ENCODE data around the gene XRRA1.
"Not testable (repeated sequence)": the region's sequence is repeated elsewhere in the genome, so short reads cannot be mapped to it uniquely, and the experiment has no call there.

The XRRA1 gene

GRCh38 chr11:74948898-74949752 lies at the start of gene XRRA1, which contains the start of gene SPCS2:
TSS of gene XRRA1 (minus strand) at chr11:74949091. CDS start at chr11:74940878, 8,213 bp downstream.
TSS of gene SPCS2 (plus strand) at chr11:74949266. CDS start at chr11:74949286, 20 bp downstream.
- H3K27me3 Mint-ChIP-seq, result no peaks in the 10 kb centered on the region
- peaks cover 54% of the 10 kb centered on the region for H3K36me3 Mint-ChIP-seq (ENCODE audit: low read depth)
- H3K4me1 Mint-ChIP-seq (ENCODE audit: low read depth), result peaks cover 49% of the 10 kb centered on the region
- intact Hi-C loops (cut with micrococcal nuclease), result loop anchor here (2.0 kb wide), 1 partner anchor 40 kb away; the partner anchor contains the start of gene NEU3
- H3K4me3 Mint-ChIP-seq, result peak within 1 kb of the TSS; percentile 85
- H3K9me3 Mint-ChIP-seq, result no peaks in the 10 kb centered on the region
- H3K27ac Mint-ChIP-seq, result peak within 1 kb of the TSS; percentile 96

GRCh38 chr11:74992852-74993251 lies 44.0 kb upstream of the XRRA1 start:
- Mint-ChIP-seq H3K27me3 (no peaks in the 10 kb centered on the region), H3K4me3 (no peak overlapping the region), H3K36me3 (ENCODE audit: low read depth) (peaks cover 67% of the 10 kb centered on the region), H3K9me3 (no peaks in the 10 kb centered on the region), H3K27ac (no peak overlapping the region), H3K4me1 (ENCODE audit: low read depth) (peaks cover 33% of the 10 kb centered on the region)
- intact Hi-C loops (cut with micrococcal nuclease), result no loop called here

- intact Hi-C loops (cut with micrococcal nuclease), result no loop called here
- Mint-ChIP-seq H3K36me3 (ENCODE audit: low read depth) (peaks cover 48% of the 10 kb centered on the region), H3K27ac (peak overlapping the region; percentile 93), H3K4me1 (ENCODE audit: low read depth) (peaks cover 33% of the 10 kb centered on the region), H3K9me3 (no peaks in the 10 kb centered on the region), H3K4me3 (no peak overlapping the region), H3K27me3 (no peaks in the 10 kb centered on the region)
Measured at GRCh38 chr11:74990941-74991340, 42.0 kb upstream of the XRRA1 start.

- peaks cover 33% of the 10 kb centered on the region for H3K4me1 Mint-ChIP-seq (ENCODE audit: low read depth)
- peak overlapping the region; percentile 93 for H3K27ac Mint-ChIP-seq
- H3K36me3 Mint-ChIP-seq (ENCODE audit: low read depth), result peaks cover 40% of the 10 kb centered on the region
- H3K27me3 Mint-ChIP-seq; intact Hi-C loops (cut with micrococcal nuclease); H3K9me3 Mint-ChIP-seq: not testable (repeated sequence)
- peak overlapping the region; percentile 98 for H3K4me3 Mint-ChIP-seq
Measured at GRCh38 chr11:74990150-74990549, 41.3 kb upstream of the XRRA1 start.

- peak overlapping the region; percentile 98 for H3K4me3 Mint-ChIP-seq
- peak overlapping the region; percentile 93 for H3K27ac Mint-ChIP-seq
- no peaks in the 10 kb centered on the region for H3K9me3 Mint-ChIP-seq
- H3K4me1 Mint-ChIP-seq (ENCODE audit: low read depth), result peaks cover 40% of the 10 kb centered on the region
- peaks cover 31% of the 10 kb centered on the region for H3K36me3 Mint-ChIP-seq (ENCODE audit: low read depth)
- H3K27me3 Mint-ChIP-seq, result no peaks in the 10 kb centered on the region
- intact Hi-C loops (cut with micrococcal nuclease), result loop anchor here (2.0 kb wide), 1 partner anchor 40 kb away; the partner anchor contains the start of genes SPCS2 and XRRA1
Measured at GRCh38 chr11:74989260-74989638, 40.4 kb upstream of the XRRA1 start.

GRCh38 chr11:74988541-74989259 lies 39.8 kb upstream of the XRRA1 start, which contains the start of gene NEU3:
TSS of gene NEU3 (plus strand) at chr11:74988933. CDS start at chr11:74989061, 128 bp downstream.
- Mint-ChIP-seq H3K36me3 (ENCODE audit: low read depth) (peaks cover 26% of the 10 kb centered on the region), H3K9me3 (no peaks in the 10 kb centered on the region), H3K27ac (peak within 1 kb of the TSS; percentile 93), H3K4me3 (peak within 1 kb of the TSS; percentile 98), H3K27me3 (no peaks in the 10 kb centered on the region), H3K4me1 (ENCODE audit: low read depth) (peaks cover 40% of the 10 kb centered on the region)
- intact Hi-C loops (cut with micrococcal nuclease), result loop anchor here (2.0 kb wide), 1 partner anchor 40 kb away; the partner anchor contains the start of genes SPCS2 and XRRA1

GRCh38 chr11:74984730-74985129 lies 35.8 kb upstream of the XRRA1 start:
- H3K36me3 Mint-ChIP-seq (ENCODE audit: low read depth), result peaks cover 8% of the 10 kb centered on the region

GRCh38 chr11:74984070-74984469 lies 35.2 kb upstream of the XRRA1 start:
- intact Hi-C loops (cut with micrococcal nuclease), result no loop called here
- Mint-ChIP-seq H3K27me3 (no peaks in the 10 kb centered on the region), H3K4me3 (no peak overlapping the region), H3K27ac (no peak overlapping the region), H3K9me3 (no peaks in the 10 kb centered on the region), H3K36me3 (ENCODE audit: low read depth) (peaks cover 6% of the 10 kb centered on the region), H3K4me1 (ENCODE audit: low read depth) (peaks cover 26% of the 10 kb centered on the region)

More at GRCh38 chr11:74984730-74985129, 35.8 kb upstream of the XRRA1 start:
- H3K27me3 Mint-ChIP-seq, result no peaks in the 10 kb centered on the region
- intact Hi-C loops (cut with micrococcal nuclease), result no loop called here
- no peaks in the 10 kb centered on the region for H3K9me3 Mint-ChIP-seq
- H3K4me3 Mint-ChIP-seq, result no peak overlapping the region
- peaks cover 30% of the 10 kb centered on the region for H3K4me1 Mint-ChIP-seq (ENCODE audit: low read depth)
- H3K27ac Mint-ChIP-seq, result no peak overlapping the region

GRCh38 chr11:74981888-74982287 lies 33.0 kb upstream of the XRRA1 start:
- intact Hi-C loops (cut with micrococcal nuclease), result no loop called here
- H3K36me3 Mint-ChIP-seq (ENCODE audit: low read depth), result no peaks in the 10 kb centered on the region
- H3K9me3 Mint-ChIP-seq, result no peaks in the 10 kb centered on the region
- H3K27ac Mint-ChIP-seq, result no peak overlapping the region
- no peaks in the 10 kb centered on the region for H3K27me3 Mint-ChIP-seq
- peaks cover 22% of the 10 kb centered on the region for H3K4me1 Mint-ChIP-seq (ENCODE audit: low read depth)
- no peak overlapping the region for H3K4me3 Mint-ChIP-seq

- intact Hi-C loops (cut with micrococcal nuclease), result no loop called here
- Mint-ChIP-seq H3K27me3 (no peaks in the 10 kb centered on the region), H3K9me3 (no peaks in the 10 kb centered on the region), H3K4me3 (no peak overlapping the region), H3K27ac (peak overlapping the region; percentile 66), H3K36me3 (ENCODE audit: low read depth) (peaks cover 12% of the 10 kb centered on the region), H3K4me1 (ENCODE audit: low read depth) (peaks cover 22% of the 10 kb centered on the region)
Measured at GRCh38 chr11:74980634-74981033, 31.7 kb upstream of the XRRA1 start.

- no peak overlapping the region for H3K27ac Mint-ChIP-seq
- H3K9me3 Mint-ChIP-seq, result no peaks in the 10 kb centered on the region
- peaks cover 16% of the 10 kb centered on the region for H3K4me1 Mint-ChIP-seq (ENCODE audit: low read depth)
- intact Hi-C loops (cut with micrococcal nuclease), result no loop called here
- H3K4me3 Mint-ChIP-seq, result no peak overlapping the region
- H3K36me3 Mint-ChIP-seq (ENCODE audit: low read depth), result peaks cover 36% of the 10 kb centered on the region
- no peaks in the 10 kb centered on the region for H3K27me3 Mint-ChIP-seq
Measured at GRCh38 chr11:74978041-74978440, 29.1 kb upstream of the XRRA1 start.

- no peak overlapping the region for H3K4me3 Mint-ChIP-seq
- H3K36me3 Mint-ChIP-seq (ENCODE audit: low read depth), result peaks cover 88% of the 10 kb centered on the region
- H3K9me3 Mint-ChIP-seq, result no peaks in the 10 kb centered on the region
- no peak overlapping the region for H3K27ac Mint-ChIP-seq
- H3K27me3 Mint-ChIP-seq, result no peaks in the 10 kb centered on the region
- intact Hi-C loops (cut with micrococcal nuclease), result no loop called here
- H3K4me1 Mint-ChIP-seq (ENCODE audit: low read depth), result peaks cover 14% of the 10 kb centered on the region
Measured at GRCh38 chr11:74971424-74971823, 22.5 kb upstream of the XRRA1 start.

GRCh38 chr11:74970852-74971395 lies 22.0 kb upstream of the XRRA1 start:
- H3K4me3 Mint-ChIP-seq, result no peak overlapping the region
- no peaks in the 10 kb centered on the region for H3K27me3 Mint-ChIP-seq
- H3K9me3 Mint-ChIP-seq, result no peaks in the 10 kb centered on the region
- H3K36me3 Mint-ChIP-seq (ENCODE audit: low read depth), result peaks cover 83% of the 10 kb centered on the region
- H3K27ac Mint-ChIP-seq, result no peak overlapping the region
- peaks cover 14% of the 10 kb centered on the region for H3K4me1 Mint-ChIP-seq (ENCODE audit: low read depth)
- intact Hi-C loops (cut with micrococcal nuclease), result no loop called here

- peaks cover 78% of the 10 kb centered on the region for H3K36me3 Mint-ChIP-seq (ENCODE audit: low read depth)
- peaks cover 36% of the 10 kb centered on the region for H3K4me1 Mint-ChIP-seq (ENCODE audit: low read depth)
- intact Hi-C loops (cut with micrococcal nuclease), result no loop called here
- no peaks in the 10 kb centered on the region for H3K27me3 Mint-ChIP-seq
- no peak overlapping the region for H3K27ac Mint-ChIP-seq
- no peaks in the 10 kb centered on the region for H3K9me3 Mint-ChIP-seq
- no peak overlapping the region for H3K4me3 Mint-ChIP-seq
Measured at GRCh38 chr11:74966651-74967050, 17.8 kb upstream of the XRRA1 start.
